T-cell (primary cell): Measurements from ENCODE around the gene GPR137B. TPM values are rescaled to one million over a fixed set of nuclear protein-coding genes. Genes with fewer than 3 reads are reported as not detected.

Experiments used
- ATAC-seq, 4 experiments: fragments of 200-7000 bp in 3 of 4; fragments of 150-1000 bp in 1 of 4; cut with Tn5 transposase; replicated peaks in 1 of 4; 1 replicate in 3 of 4; 2 replicates in 1 of 4; pipeline ENCODE4 v1.10.0; 2021; ENCODE audit warnings: moderate library complexity in 3 of 4, mild to moderate bottlenecking in 2 of 4, moderate number of reproducible peaks in 1 of 4
- CTCF ChIA-PET, 2 donors: fragments of 300-600 bp; sonication (Branson Sonifier 250); formaldehyde crosslinking; loops; one replicate each; lab custom pipeline; 2022; ENCODE audit warnings: antibody characterized with exemption in 2 of 2; lab: Charles Lee
- POLR2A ChIA-PET, 2 donors: fragments of 300-600 bp; sonication (Branson Sonifier 250); formaldehyde crosslinking; loops; one replicate each; lab custom pipeline; 2022; ENCODE audit warnings: antibody characterized with exemption in 2 of 2; lab: Charles Lee
- DNase-seq, 35 experiments: peaks; one replicate each; pipeline versions ENCODE4 v3.0.0 to v3.0.0-alpha.2; 2013 to 2023
- H3K27ac ChIP-seq: one replicate; pipeline ENCODE4 v1.5.1; 2013; ENCODE audit warnings: low read length
- H3K27me3 ChIP-seq, 2 experiments: replicated peaks in 1 of 2; 1 replicate in 1 of 2; 2 replicates in 1 of 2; pipeline versions ENCODE4 v1.6.1 to v1.7.0; 2013; ENCODE audit warnings: low read length in 1 of 2, mixed read lengths in 1 of 2; ENCODE audit not compliant: control insufficient read depth in 2 of 2, insufficient read depth in 2 of 2; ENCODE audit errors: extremely low read depth in 1 of 2
- H3K36me3 ChIP-seq, 2 donors: 1 replicate in 1 of 2; 2 replicates in 1 of 2; pipeline versions ENCODE4 v1.6.1 to v1.7.0; 2013; ENCODE audit warnings: low read length in 1 of 2; ENCODE audit not compliant: control insufficient read depth in 2 of 2, insufficient read depth in 1 of 2; ENCODE audit errors: extremely low read depth in 1 of 2
- H3K4me1 ChIP-seq, 2 experiments: 1 replicate in 1 of 2; 2 replicates in 1 of 2; pipeline versions ENCODE4 v1.6.1 to v1.7.0; 2013; ENCODE audit warnings: low read length in 2 of 2, mixed read lengths in 1 of 2; ENCODE audit not compliant: insufficient read depth in 2 of 2, control insufficient read depth in 1 of 2; ENCODE audit errors: extremely low read depth in 1 of 2
- H3K4me3 ChIP-seq, 2 donors: 1 replicate in 1 of 2; 2 replicates in 1 of 2; pipeline versions ENCODE4 v1.5.1 to v1.7.0; 2013; ENCODE audit warnings: mild to moderate bottlenecking in 2 of 2, low read length in 1 of 2, moderate library complexity in 1 of 2; ENCODE audit not compliant: control insufficient read depth in 1 of 2; ENCODE audit errors: extremely low read depth in 1 of 2
- H3K9me3 ChIP-seq: 2 replicates; pipeline ENCODE4 v1.7.0; 2013
- H3K27ac Mint-ChIP-seq, 2 donors: one replicate each; pipeline ENCODE4 v1.8.0; 2020 to 2021; ENCODE audit warnings: mild to moderate bottlenecking in 2 of 2, mixed read lengths in 2 of 2
- H3K27me3 Mint-ChIP-seq, 2 donors: one replicate each; pipeline ENCODE4 v1.8.0; 2021 to 2022; ENCODE audit warnings: mixed read lengths in 2 of 2
- H3K36me3 Mint-ChIP-seq: one replicate; pipeline ENCODE4 v1.8.0; 2021; ENCODE audit warnings: mixed read lengths
- H3K4me1 Mint-ChIP-seq, 3 donors: one replicate each; pipeline ENCODE4 v1.8.0; 2020 to 2022; ENCODE audit warnings: mixed read lengths in 3 of 3, mild to moderate bottlenecking in 1 of 3
- H3K4me3 Mint-ChIP-seq, 3 donors: one replicate each; pipeline ENCODE4 v1.8.0; 2020 to 2022; ENCODE audit warnings: mild to moderate bottlenecking in 3 of 3, mixed read lengths in 3 of 3, moderate library complexity in 3 of 3
- H3K9me3 Mint-ChIP-seq, 3 donors: one replicate each; pipeline ENCODE4 v1.8.0; 2020 to 2022; ENCODE audit warnings: mixed read lengths in 3 of 3
- WGBS: methylation state at CpG from one replicate; pipeline ENCODE4 v1.1.5; 2013; ENCODE audit warnings: missing lambda C conversion rate; ENCODE audit not compliant: insufficient coverage; 5-methylcytosine and 5-hydroxymethylcytosine counted together
- total RNA-seq, 35 experiments: library from RNA in 6 of 35; stranded (reverse) in 6 of 35; fragments of 120-200 nt in 1 of 35; gene quantifications; one replicate each; pipeline versions ENCODE4 v1.2.1 to v1.2.4 and lab custom pipeline; 2013 to 2026

GPR137B gene
- total RNA-seq, 5 donors from 2014 or later (not counting 1 experiment from before 2014, with no cell fraction given) = 11.2 to 16.1 (median 12.2) TPM

- Mint-ChIP-seq H3K4me1 (peaks cover 22 to 28% (median 24%) of the 10 kb centered on the region in 3 donors), H3K9me3 (no peaks in the 10 kb centered on the region), H3K36me3 (no peaks in the 10 kb centered on the region), H3K4me3 (no peak overlapping the region), H3K27me3 (no peaks in the 10 kb centered on the region), H3K27ac (no peak overlapping the region)
- 90% methylated on average over 4 of the region's 6 CpGs for WGBS
- no peak for ATAC-seq
- Histone ChIP-seq H3K27me3 (peaks cover 0 to 30% of the 10 kb centered on the region in 2 experiments), H3K27ac (no peak overlapping the region), H3K4me3 (no peak overlapping the region), H3K4me1 (peaks cover 0 to 24% of the 10 kb centered on the region in 2 experiments), H3K36me3 (no peaks in the 10 kb centered on the region), H3K9me3 (no peaks in the 10 kb centered on the region)
- no peak for DNase-seq
- POLR2A ChIA-PET = no interaction called here
- CTCF ChIA-PET = interaction anchor here in 1 of 2 donors (0.5 kb wide), 1 partner anchor 18 kb away, joined by 5 read pairs; no protein-coding TSS in a partner anchor
These were observed 18.8 kb upstream of the GPR137B start for GRCh38 chr1:236123563-236123962.

GRCh38 chr1:236124965-236125364 is 17.4 kb upstream of the GPR137B start:
- Histone ChIP-seq H3K27me3 (peaks cover 0 to 34% of the 10 kb centered on the region in 2 experiments), H3K27ac (no peak overlapping the region), H3K36me3 (no peaks in the 10 kb centered on the region), H3K4me3 (no peak overlapping the region), H3K9me3 (no peaks in the 10 kb centered on the region), H3K4me1 (peaks cover 0 to 24% of the 10 kb centered on the region in 2 experiments)
- Mint-ChIP-seq H3K4me1 (peaks cover 20 to 24% (median 23%) of the 10 kb centered on the region in 3 donors), H3K4me3 (no peak overlapping the region), H3K27me3 (peaks cover 0 to 4% of the 10 kb centered on the region in 2 donors), H3K9me3 (no peaks in the 10 kb centered on the region), H3K36me3 (no peaks in the 10 kb centered on the region), H3K27ac (no peak overlapping the region)
- ChIA-PET CTCF (no interaction called here), POLR2A (no interaction called here)
- DNase-seq (no peak), ATAC-seq (no peak)
- WGBS = 100% methylated on average over 1 of the region's 2 CpGs

GRCh38 chr1:236127045-236127444 is 15.3 kb upstream of the GPR137B start:
- peaks cover 2 to 4% of the 10 kb centered on the region in 2 donors for H3K27me3 Mint-ChIP-seq
- H3K4me1 Mint-ChIP-seq = peaks cover 1 to 4% (median 3%) of the 10 kb centered on the region in 3 donors
- ChIA-PET CTCF (interaction anchor here in 1 of 2 donors (0.6 kb wide), 1 partner anchor 10 kb away, joined by 3 read pairs; no protein-coding TSS in a partner anchor), POLR2A (no interaction called here)
- H3K27me3 ChIP-seq = peaks cover 0 to 34% of the 10 kb centered on the region in 2 experiments
- no peaks in the 10 kb centered on the region for H3K36me3 Mint-ChIP-seq
- ATAC-seq (no peak), DNase-seq (no peak)
- no peaks in the 10 kb centered on the region for H3K9me3 ChIP-seq
- H3K4me3 Mint-ChIP-seq = no peak overlapping the region
- H3K36me3 ChIP-seq = no peaks in the 10 kb centered on the region
- H3K4me3 ChIP-seq = no peak overlapping the region
- H3K4me1 ChIP-seq = peaks cover 0 to 6% of the 10 kb centered on the region in 2 experiments
- no peak overlapping the region for H3K27ac Mint-ChIP-seq
- no peak overlapping the region for H3K27ac ChIP-seq
- H3K9me3 Mint-ChIP-seq = no peaks in the 10 kb centered on the region
- WGBS = 82% methylated on average over 8 of the region's 8 CpGs

- H3K27me3 ChIP-seq = peaks cover 0 to 40% of the 10 kb centered on the region in 2 experiments
- H3K36me3 ChIP-seq = no peaks in the 10 kb centered on the region
- peaks cover 3 to 11% of the 10 kb centered on the region in 2 donors for H3K27me3 Mint-ChIP-seq
- 91% methylated on average over 9 of the region's 10 CpGs for WGBS
- DNase-seq (no peak), ATAC-seq (no peak)
- no peaks in the 10 kb centered on the region for H3K9me3 Mint-ChIP-seq
- H3K4me1 ChIP-seq = peaks cover 0 to 3% of the 10 kb centered on the region in 2 experiments
- POLR2A ChIA-PET = interaction anchor here in 1 of 2 donors (0.6 kb wide), 1 partner anchor 23 kb away, joined by 6 read pairs; no protein-coding TSS in a partner anchor
- no peak overlapping the region for H3K4me3 Mint-ChIP-seq
- H3K9me3 ChIP-seq = no peaks in the 10 kb centered on the region
- no peak overlapping the region for H3K27ac Mint-ChIP-seq
- no peaks in the 10 kb centered on the region for H3K4me1 Mint-ChIP-seq
- no peak overlapping the region for H3K4me3 ChIP-seq
- CTCF ChIA-PET = no interaction called here
- no peaks in the 10 kb centered on the region for H3K36me3 Mint-ChIP-seq
- H3K27ac ChIP-seq = no peak overlapping the region
These were observed 13.6 kb upstream of the GPR137B start for GRCh38 chr1:236128646-236129178.

GRCh38 chr1:236129306-236129705 is 13.0 kb upstream of the GPR137B start:
- H3K9me3 ChIP-seq = no peaks in the 10 kb centered on the region
- Mint-ChIP-seq H3K27ac (no peak overlapping the region), H3K4me1 (no peaks in the 10 kb centered on the region), H3K9me3 (no peaks in the 10 kb centered on the region), H3K36me3 (no peaks in the 10 kb centered on the region), H3K4me3 (no peak overlapping the region), H3K27me3 (peaks cover 3 to 13% of the 10 kb centered on the region in 2 donors)
- ATAC-seq (no peak), DNase-seq (no peak)
- H3K4me3 ChIP-seq = no peak overlapping the region
- H3K27ac ChIP-seq = no peak overlapping the region
- peaks cover 0 to 35% of the 10 kb centered on the region in 2 experiments for H3K27me3 ChIP-seq
- no peaks in the 10 kb centered on the region for H3K36me3 ChIP-seq
- POLR2A ChIA-PET = no interaction called here
- CTCF ChIA-PET = no interaction called here
- 91% methylated on average over 5 of the region's 5 CpGs for WGBS
- no peaks in the 10 kb centered on the region for H3K4me1 ChIP-seq

GRCh38 chr1:236130372-236130771 is 12.0 kb upstream of the GPR137B start:
- Histone ChIP-seq H3K4me3 (no peak overlapping the region), H3K9me3 (no peaks in the 10 kb centered on the region), H3K4me1 (no peaks in the 10 kb centered on the region), H3K27ac (no peak overlapping the region), H3K36me3 (no peaks in the 10 kb centered on the region), H3K27me3 (peaks cover 0 to 28% of the 10 kb centered on the region in 2 experiments)
- H3K27me3 Mint-ChIP-seq = peaks cover 3 to 23% of the 10 kb centered on the region in 2 donors
- WGBS = 63% methylated on average over 1 of the region's 3 CpGs
- H3K36me3 Mint-ChIP-seq = no peaks in the 10 kb centered on the region
- no peaks in the 10 kb centered on the region for H3K9me3 Mint-ChIP-seq
- H3K4me3 Mint-ChIP-seq = no peak overlapping the region
- no peaks in the 10 kb centered on the region for H3K4me1 Mint-ChIP-seq
- POLR2A ChIA-PET = no interaction called here
- no peak overlapping the region for H3K27ac Mint-ChIP-seq
- CTCF ChIA-PET = no interaction called here
- ATAC-seq (no peak), DNase-seq (no peak)
